SKM-1 treated with dmso at 0.1 percent for 144 hours (cell line): Measurements from ENCODE around the gene IL13.

Experiments used
- DNase-seq: peaks from one replicate; lab custom pipeline; 2025; ENCODE audit not compliant: unreplicated experiment; lab: John Stamatoyannopoulos, UW

Gene IL13

GRCh38 chr5:132655821-132656773, 1.9 kb upstream of the IL13 start:
- no peak for DNase-seq

GRCh38 chr5:132656774-132657355, 1.1 kb upstream of the IL13 start:
- DNase-seq: no peak

GRCh38 chr5:132658381-132659302, 669 bp downstream of the IL13 start:
- no peak for DNase-seq

- no peak for DNase-seq
These were observed 1.9 kb downstream of the IL13 start for GRCh38 chr5:132659598-132660493.

GRCh38 chr5:132661231-132662003, 3.4 kb downstream of the IL13 start:
- DNase-seq: no peak

- no peak for DNase-seq
These were observed 4.0 kb downstream of the IL13 start for GRCh38 chr5:132662004-132662401.

- DNase-seq: no peak
These were observed 5.2 kb downstream of the IL13 start for GRCh38 chr5:132662925-132663770.

- DNase-seq: no peak
These were observed 6.1 kb downstream of the IL13 start for GRCh38 chr5:132663771-132664695.

GRCh38 chr5:132664696-132665209, 6.8 kb downstream of the IL13 start:
- DNase-seq: no peak

- DNase-seq: no peak
These were observed 7.7 kb downstream of the IL13 start for GRCh38 chr5:132665574-132666080.

GRCh38 chr5:132666310-132667123, 8.5 kb downstream of the IL13 start:
- DNase-seq: no peak

GRCh38 chr5:132667309-132667708, 9.3 kb downstream of the IL13 start:
- no peak for DNase-seq

GRCh38 chr5:132667761-132668705, 10.1 kb downstream of the IL13 start:
- no peak for DNase-seq

GRCh38 chr5:132668706-132669454, 10.9 kb downstream of the IL13 start:
- no peak for DNase-seq

GRCh38 chr5:132669455-132669820, 11.5 kb downstream of the IL13 start:
- DNase-seq: no peak
